Fibroblast of upper back skin (primary cell): ENCODE measurements around the gene HIGD1A.

Experiments used
- DNase-seq: peaks from one replicate; pipeline ENCODE4 v3.0.0-alpha.2; 2013

The HIGD1A gene

DNA sequence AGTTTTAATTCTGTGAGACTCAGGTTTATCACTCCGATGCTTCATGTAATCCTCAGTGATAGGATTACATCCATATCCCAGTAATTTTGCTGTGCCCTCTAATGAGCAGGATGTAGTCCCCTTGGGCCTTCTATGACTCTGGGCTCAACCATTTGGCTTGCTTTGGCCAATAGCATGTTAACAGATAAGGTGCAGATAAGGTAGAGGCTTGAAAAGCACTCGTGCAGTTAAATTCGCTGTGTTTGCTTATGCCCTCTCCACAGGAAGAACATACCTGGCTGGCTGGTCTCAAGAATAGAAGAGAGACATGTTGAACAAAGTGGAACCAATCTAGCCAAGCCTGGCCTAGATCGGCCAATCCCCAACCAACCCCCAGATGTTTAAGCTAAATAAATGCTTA is 51.3 kb downstream of the HIGD1A start:
- no peak for DNase-seq

DNA sequence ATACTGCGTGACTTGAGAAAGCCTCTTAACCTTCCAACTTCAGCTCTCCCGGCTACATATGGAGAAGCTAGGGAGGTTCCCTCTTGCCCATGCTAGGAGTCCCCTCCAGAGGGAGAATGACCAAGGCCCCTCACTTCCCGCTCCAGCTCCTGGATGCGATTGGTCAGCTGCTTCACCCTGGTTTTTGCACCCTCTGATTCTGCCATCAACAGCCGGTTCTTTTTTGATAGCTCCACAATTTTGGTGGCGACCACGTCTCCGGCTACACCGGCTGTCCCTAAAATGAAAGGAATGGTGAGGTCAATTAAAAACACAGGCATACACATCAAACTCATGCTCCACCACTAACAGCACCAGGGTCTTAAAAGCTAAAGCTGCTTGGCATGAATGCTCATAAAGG is 51.8 kb downstream of the HIGD1A start:
- no peak for DNase-seq

- no peak for DNase-seq
Measured at GRCh38 chr3:42751609-42752008, 52.7 kb downstream of the HIGD1A start.

DNA sequence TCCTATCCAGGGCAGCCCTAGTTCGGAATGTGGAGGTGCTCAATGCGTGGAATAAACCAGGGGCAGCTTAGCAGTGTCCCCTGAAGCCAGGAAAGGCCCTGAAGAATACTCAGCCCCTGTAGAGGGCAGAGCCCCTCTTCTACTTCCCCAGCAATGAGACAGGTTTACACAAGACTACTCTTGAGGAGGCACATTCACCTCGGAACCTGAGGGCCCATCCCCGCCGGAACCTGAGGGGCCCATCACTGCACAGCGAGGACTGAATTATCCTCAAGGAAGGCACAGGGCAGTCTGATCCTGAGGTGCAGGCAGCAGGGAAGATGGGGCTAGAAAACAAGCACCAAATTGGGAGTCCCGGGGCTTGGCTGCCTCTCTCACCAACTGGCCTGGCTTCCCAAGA is 53.5 kb downstream of the HIGD1A start:
- no peak for DNase-seq

DNA sequence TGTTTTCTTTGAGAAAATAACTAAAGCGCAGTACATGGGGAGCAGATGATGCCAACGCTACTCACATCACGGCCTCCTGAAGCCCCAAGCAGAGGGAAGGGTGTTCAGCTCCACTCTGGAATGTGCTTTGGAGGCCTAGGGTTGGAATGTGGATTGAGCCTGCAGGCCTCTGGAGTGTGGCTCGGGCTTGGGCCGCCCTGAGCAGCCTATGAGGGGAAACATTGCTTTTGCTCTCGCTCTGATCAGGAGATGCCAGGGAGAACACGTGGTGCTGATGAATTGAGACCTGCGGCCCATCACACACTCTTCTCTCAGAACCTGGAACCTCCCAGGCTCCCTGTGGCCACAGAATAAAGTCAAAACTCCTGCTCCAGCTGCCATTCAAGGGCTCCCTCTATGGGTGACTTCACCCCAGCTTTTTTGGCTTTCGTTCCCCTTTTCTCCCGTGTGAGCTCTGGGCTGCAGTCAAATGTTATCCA is 54.5 kb downstream of the HIGD1A start:
- DNase-seq: peak; percentile 20

GRCh38 chr3:42749025-42749752 is 55.1 kb downstream of the HIGD1A start:
- no peak for DNase-seq

GRCh38 chr3:42747581-42747980 is 56.7 kb downstream of the HIGD1A start:
- no peak for DNase-seq

DNA sequence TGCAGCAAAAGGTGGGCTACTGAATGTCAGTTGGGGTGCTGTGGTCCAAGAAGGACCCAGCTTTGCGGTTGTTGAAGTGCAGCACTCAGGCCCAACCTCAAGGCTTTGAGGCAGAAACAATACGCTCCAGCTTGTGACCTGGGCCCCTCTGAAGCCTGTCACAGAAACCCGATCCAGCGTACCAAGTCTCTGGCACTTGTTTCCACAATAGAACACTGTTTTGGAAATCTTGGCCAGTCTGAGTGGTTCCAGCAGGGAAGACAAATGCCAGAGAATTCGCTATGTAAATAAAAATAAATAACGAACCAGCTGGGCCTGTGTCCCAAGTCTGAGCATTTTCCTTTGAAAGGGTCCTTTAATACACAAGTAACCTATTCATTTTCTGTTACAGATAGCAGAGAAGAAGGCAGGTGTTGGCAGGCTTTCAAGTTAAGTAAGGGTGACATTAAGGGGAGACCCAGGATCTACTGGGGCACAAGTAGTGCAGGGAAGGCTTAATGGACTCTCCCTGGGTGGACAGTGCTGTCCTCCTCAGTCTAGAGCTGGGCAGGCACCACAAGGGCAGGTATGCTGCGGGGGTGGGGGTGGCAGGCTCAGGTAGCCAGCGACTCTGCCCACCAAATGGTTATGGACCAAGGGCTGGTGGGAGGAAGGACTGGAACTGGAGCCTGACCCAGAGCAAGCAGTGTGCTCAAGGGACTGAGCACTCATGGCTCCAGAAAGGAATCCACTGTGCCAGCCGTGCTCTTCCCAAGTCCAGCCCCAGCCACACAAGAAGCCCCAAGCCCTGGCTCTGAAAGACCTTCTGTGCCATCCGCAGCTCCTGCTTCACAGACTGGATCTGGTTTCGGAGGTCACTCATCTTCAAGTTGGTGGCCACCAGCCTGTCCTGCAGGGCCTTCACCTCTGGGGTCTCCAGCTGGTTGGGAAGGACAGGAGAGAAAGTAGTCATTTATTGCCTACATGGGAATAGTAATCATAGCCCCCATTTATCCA is 57.5 kb downstream of the HIGD1A start:
- DNase-seq: no peak

DNA sequence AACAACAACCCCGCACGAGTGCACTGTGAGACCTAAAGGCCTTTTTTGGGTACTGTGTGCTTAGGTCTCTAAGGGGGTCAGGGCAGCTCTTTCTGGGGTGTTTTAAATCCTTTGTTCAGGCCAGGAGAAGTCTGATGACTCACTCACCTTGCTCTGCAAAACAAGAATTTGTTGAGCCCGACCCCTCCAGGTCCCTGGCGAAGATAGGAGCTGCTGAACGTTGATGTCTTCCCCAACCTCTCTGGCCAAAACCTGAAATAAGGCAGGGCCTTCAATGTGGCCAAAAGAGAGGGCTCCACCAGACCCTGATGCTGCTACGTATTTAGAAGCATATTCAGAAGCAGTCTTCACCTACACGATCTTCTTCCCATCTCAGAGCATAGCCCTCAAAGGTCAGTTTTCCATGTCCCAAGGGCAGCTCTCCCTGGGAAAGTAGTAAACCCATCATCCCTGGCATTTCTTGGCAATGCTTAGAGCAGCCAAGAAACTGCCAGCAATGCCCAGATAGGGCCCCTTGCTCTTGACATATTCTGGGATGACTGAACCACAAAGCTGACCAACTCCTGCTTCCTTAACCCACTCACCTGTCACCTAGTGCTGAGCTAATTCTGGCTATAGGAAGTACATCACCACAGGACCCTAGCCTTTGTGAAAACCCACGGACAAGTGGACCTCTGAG is 58.4 kb downstream of the HIGD1A start:
- no peak for DNase-seq

- DNase-seq: no peak
Measured at GRCh38 chr3:42745291-42745745, 59.0 kb downstream of the HIGD1A start.

DNA sequence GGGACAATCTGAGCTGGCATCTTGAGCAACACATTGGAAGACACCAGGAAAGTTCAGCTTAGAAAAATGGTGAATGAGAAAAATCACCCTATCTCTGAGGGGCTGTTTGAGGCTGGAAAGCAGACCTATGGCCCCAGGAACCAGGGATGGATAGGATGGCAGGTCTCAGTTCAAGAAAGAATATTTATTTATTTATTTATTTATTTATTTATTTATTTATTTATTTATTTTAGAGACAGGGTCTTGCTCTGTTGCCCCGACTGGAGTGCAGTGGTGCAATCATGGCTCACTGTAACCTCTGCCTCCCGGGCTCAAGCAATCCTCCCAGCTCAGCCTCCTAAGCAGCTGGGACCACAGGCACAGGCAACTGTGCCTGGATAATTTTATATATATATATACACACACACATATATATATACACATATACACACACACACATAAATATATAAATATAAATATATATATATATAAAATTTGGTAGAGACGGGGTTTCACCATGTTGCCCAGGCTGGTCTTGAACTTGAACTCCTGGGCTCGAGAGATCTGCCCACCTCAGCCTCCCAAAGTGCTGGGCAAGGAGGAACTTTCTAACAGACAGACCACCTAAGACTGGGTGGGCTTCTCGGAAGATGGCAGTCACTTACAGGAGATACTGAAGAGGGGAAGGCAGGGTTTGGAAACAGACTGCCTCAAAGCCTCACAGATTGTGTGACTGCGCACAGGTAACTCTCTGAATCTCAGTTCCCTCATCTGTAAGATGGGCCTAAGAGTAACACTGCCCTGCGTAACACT is 60.9 kb downstream of the HIGD1A start:
- DNase-seq: no peak

GRCh38 chr3:42742688-42743087 is 61.6 kb downstream of the HIGD1A start:
- DNase-seq: no peak

DNA sequence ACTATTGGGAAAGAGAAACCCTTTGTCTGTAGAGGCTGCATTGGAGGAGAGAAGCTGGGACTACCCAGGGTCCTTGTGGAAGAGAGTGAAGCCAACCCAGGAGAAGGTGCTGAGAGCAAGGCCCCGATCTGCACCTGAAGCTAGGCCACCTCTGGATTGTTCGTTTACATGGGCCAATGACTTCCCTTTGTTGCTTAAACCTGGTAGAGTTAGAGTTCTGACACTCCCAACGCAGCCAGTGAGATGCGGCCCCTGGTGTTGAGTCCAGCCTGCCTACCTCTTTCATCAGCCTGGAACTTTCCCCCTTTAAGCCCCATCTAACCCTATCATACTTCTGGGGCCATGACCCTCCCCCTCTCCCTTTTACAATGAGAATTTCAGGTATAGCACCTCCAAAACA is 62.0 kb downstream of the HIGD1A start:
- DNase-seq: no peak

GRCh38 chr3:42741796-42742195 is 62.5 kb downstream of the HIGD1A start:
- DNase-seq: no peak

DNA sequence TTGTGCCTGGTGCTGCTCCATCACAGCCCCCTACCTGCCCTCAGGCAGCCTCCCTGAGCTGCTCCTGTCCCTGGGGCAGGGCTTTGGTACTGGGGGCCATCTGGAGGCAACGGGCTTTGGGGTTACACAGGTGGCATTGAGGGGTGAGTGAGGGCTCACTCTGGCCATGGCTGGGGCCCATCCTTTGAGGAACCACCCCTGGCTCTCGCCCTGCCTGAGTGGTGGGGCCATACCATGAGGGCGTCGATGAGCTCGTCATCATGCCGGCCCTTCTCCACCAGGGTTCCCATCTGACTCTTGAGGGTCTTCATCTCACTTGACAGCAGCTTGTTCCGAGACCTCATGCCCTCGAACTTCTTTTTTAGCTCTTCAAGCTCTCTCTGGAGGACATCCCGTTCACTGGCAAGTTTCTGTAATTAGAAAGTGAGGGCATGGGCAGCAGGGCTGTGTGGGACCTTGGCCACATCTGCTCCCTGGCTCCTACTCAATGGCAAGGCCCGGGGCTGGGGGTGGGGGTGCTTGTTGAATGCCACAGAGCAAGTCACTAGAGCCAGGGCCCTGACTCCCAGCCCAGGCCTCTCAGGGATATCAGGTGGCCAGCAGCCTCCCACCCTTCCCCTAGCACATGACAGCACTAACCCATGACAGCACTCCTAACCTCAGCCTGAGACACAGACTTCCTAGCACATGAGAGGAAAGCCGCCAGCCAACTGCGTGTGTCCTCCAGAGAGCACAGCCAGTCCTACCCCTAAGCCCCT is 64.7 kb downstream of the HIGD1A start:
- DNase-seq: no peak

DNA sequence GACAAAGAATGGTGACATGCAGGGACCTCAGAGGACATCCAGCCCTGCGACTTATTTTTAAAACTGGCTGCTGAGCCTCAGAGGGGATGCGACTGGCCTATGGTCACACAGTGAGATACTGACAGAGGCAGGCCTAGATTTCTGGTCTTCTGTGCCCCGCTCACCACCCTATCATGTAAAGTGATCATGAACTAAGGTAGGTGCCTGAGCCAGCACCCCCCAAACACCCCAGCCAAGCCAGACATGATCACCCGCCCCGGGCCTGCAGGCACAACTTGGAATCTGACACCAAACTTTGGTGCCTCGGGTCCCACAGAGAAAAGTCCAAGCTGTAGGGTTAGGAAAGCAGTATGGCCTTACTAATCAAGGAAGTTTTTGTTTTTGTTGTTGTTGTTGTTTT is 67.8 kb downstream of the HIGD1A start:
- DNase-seq: no peak

DNA sequence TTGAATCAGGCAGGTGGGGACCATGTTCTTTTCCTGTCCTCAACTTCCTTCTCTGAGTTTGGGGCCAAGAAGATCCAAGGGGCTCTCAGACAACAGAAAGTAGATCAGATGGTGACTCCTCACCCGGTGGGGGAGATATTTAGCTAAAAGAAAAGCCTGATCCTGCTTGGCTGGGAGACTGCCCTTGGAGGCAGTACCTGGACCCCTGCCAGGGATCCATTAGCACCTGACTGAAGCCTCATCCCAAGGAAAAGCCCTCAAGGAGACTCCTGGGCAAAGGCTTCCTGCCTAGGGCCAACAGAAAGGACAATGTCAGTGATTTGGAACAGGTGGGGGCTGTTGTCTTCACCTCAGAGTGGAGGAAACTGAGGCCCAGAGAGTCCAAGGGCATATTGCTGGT is 68.2 kb downstream of the HIGD1A start:
- DNase-seq: no peak

- DNase-seq: no peak
Measured at GRCh38 chr3:42735615-42736014, 68.7 kb downstream of the HIGD1A start.

GRCh38 chr3:42735019-42735418 is 69.3 kb downstream of the HIGD1A start:
- no peak for DNase-seq

DNA sequence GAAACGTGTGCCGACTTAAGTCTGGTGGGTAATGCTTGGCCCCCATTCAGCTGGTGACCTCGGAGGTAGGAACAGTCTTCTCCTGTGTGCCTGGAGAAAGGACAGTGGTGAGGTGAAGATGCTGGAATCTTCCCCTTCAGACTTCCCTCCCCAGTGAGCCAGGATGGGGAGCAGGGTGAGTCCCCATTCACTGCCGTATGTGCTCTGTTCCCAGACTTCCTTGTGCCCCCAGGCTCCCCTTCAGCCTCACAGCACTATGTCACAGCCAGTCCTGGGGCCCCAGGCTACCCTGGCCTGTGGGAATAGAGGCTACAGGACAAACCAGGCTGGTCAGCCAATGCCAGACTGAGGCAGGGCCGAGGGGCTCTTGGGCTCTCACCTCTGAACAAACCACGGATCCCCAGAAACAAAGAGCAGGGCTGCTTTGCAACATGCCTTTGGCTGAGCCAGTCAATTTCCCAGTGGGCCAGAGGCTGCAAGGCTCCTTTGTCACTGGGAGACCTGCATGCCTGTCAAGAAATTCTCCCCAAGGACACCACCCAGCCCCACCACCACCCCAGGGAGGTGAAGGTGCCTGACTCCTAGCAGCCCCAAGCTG is 69.9 kb downstream of the HIGD1A start:
- DNase-seq: no peak
